AG08396 (cell line): Measurements from ENCODE around the gene BRWD1.
"Not testable (repeated sequence)": the region's sequence is repeated elsewhere in the genome, so short reads cannot be mapped to it uniquely, and the experiment has no call there.

Experiments
- DNase-seq: peaks from one replicate; pipeline ENCODE4 v3.0.0; 2012; ENCODE audit warnings: low spot score, mixed read lengths

BRWD1 gene

DNA sequence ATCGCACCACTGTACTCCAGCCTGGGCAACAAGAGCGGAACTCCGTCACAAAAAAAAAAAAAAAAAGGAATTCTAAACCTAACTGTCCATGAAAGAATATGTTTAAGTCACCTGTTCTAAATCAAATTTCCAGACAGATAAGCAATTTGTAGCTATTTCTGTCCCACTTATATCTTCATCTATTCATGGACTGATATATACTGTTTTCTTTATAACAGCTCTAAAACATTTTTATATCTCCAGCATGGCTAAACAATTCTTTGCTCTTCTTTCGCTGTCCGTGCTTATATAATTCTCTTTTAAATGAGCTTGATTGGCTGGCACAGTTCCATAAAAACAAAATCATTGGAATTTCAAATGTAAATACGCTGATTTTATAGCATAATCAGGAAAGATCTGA, 30.5 kb downstream of the BRWD1 start:
- no peak for DNase-seq

DNA sequence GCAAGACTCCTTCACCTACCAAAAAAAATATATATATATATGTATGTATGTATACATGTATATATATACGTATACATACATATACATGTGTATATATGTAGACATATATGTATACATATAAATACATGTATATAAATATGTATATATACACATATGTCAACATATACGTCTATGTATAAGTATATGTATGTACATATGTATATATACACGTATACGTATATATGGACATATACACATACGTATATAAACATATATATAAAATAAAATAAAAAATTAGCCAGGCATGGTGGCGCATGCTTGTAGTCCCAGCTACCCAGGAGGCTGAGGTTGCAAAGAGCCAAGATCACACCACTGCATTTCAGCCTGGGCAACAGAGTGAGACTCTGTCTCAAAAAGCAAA, 31.6 kb downstream of the BRWD1 start:
- no peak for DNase-seq

DNA sequence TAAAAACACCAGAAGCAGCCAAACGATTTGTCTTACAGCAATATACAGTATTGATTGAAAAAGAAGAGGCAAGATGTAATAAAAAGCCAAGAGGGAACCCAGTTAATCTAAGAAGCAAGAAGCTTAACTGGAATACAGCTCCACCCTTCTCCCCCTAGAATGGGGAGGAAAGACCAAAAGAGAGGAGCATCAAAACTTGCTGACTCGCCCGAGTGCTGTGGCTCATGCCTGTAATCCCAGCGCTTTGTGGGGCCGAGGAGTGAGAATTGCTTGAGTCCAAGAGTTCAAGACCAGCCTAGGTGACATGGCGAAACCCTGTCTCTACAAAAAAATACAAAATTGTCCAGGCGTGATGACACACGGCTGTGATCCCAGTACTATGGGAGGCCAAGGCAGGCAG, 32.2 kb downstream of the BRWD1 start:
- DNase-seq, result no peak

DNA sequence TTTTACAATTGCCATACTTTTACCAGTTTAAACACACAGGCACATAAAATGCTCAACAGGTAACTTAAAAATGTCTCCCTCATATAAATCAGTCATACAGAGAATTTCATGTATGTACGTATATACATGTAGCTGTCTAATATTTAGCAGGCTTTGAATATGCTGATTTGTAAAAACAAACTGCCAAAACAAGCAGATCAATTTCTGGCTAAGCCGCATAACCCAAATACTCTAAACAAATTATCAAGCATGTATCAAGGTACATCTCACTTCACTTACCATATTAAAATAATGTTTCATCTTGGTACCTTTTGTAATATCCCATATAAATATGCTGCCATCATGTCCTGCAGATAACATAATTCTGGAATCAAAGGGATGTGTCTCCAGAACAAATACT, 43.8 kb downstream of the BRWD1 start:
- no peak for DNase-seq

DNA sequence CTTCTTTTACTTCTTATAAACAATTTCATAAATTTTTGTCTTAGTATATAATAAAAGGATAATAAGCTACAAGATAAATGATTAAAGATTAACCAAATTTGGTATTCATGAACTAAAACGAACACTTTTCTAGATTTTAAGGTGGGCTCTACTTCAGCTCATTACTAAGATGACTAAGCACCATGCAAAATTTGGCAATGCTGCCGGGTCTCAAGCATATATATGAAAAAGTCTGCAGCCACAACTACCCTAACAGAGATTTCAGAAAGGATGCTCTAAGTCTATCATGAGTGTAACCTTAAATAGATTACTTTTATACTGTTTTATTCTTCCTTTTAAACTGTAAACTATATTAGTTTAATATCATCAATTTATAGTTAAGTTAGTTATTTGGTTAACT, 47.8 kb downstream of the BRWD1 start:
- DNase-seq, result no peak

DNA sequence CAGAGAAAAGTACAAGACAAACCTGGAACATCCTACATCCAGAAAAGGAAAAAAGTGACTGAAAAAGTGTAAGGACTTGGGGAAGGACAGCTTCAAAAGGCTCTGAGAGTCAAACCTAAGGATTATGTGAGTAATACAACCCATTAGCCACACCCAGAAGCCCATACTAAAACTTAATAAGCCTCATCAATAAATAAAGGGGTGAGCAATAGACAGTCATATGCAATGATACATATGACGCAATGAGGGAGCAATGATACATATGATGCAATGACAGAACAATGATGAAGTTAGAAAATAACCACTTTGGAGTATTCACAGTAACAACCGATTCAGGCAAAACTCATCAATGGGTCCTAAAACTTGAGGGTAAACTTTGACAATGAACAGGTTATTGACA, 50.1 kb downstream of the BRWD1 start:
- peak; percentile 7 for DNase-seq

DNA sequence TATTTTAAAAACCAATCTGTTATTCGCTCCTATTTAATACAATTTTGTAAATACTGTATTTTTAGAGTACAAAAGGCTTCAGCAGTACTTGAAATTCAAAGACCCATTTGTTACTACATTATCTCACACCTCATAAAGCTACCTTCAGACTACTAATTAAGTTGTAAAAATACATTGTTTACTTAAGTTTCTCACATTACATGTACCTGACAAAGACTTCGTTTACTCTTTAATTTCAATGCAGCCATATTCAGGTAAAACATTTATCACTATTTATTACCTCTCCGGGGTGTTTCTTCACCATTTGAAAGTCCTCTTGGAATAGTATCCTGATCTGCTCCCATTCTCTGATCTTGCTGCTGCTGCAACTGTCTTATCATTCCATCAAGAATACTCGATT, 55.2 kb downstream of the BRWD1 start:
- DNase-seq, result no peak

DNA sequence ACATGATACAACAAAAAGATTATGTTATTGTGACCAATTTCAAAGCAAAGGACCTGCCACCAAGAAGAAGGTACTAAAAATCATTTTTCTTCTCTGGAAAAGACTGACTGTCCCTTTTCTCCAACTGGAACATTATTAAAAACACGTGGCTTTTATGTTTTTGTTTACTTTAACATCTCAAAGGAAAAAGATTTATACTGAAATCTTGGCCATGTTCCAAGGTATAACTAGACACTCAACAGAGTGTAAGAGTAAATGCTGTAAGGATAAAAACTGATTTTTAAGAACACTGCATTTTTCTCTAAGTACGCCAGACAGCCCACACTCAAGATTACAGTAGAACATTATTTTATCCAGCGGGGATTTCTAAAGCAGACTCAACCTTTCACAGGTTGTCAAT, 62.1 kb downstream of the BRWD1 start:
- DNase-seq, result no peak

DNA sequence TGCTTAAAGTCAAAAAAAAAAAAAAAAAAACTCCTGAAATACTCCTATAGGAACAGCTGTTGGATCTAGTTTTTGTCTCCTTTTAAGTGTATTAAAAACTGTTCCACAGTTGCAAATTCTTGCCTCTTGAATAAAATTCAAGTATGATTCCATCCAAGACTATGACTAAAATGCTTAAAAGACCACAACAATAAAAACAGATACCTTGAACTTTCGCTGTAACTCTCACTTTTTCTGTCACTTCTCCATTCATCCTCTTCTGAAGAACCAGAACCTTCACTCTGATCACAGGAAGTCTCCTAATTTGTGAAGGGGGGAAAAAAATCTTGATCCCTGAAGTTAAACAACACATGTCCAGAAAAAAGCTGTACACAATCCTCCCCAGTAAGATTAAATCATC, 75.2 kb downstream of the BRWD1 start:
- no peak for DNase-seq

DNA sequence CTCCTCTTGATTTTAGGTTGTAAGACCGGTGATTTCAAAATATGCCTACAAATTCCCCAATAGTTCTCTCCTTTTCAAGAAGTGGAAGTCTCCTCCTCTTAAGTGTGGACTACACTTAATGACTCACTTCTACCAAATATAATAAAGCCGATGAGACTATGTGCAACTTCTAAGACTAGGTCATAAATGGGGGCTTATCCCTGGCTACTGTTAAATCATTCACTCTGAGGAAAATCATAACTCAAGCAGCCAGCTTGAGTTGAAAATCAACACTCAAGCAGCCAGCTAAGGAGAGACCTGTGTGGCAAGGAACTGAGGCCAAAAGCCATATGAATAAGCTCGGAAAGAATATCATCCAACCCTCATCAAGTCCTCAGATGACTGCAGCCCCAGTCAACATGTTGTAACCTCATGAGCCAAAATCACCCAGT, 80.6 kb downstream of the BRWD1 start:
- no peak for DNase-seq

DNA sequence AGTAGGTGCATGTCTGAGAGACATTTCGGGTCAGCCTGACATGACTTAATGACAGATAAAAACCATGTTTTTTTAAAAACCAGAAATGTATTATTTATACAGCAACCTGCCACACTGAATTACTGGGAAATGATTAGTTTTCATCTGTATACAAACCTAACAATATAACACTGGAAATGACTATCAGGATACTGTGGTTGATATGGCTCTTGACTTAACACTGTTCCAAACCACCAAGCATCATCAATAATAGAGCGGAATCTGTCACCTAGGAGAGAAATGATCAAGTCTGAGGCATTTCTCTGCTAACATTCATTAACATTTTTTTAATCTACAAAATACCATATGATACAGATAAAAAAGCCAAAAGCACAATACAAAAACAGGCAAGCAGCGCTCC, 88.5 kb downstream of the BRWD1 start:
- no peak for DNase-seq

DNA sequence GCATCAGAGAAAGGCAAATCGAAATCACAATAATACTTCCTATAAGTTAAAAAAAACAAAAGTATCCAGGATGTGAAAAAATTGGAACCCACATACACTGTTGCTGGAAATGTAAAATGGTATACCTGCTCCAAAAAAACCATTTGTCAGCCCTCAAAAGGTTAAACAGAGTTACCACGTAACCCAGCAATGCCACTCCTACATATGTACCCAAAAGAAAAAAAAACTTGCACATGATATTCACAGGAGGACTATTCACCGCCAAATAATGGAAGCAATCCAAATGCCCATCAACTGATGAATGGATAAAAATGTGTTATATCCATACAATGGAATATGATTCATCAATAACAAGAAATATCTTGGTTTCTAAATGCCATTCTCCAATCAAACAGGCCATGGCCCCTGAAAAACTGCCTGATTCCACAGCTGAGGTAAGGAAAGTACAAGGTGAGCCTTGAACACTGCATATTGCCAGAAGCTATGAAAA, 91.4 kb downstream of the BRWD1 start:
- no peak for DNase-seq

DNA sequence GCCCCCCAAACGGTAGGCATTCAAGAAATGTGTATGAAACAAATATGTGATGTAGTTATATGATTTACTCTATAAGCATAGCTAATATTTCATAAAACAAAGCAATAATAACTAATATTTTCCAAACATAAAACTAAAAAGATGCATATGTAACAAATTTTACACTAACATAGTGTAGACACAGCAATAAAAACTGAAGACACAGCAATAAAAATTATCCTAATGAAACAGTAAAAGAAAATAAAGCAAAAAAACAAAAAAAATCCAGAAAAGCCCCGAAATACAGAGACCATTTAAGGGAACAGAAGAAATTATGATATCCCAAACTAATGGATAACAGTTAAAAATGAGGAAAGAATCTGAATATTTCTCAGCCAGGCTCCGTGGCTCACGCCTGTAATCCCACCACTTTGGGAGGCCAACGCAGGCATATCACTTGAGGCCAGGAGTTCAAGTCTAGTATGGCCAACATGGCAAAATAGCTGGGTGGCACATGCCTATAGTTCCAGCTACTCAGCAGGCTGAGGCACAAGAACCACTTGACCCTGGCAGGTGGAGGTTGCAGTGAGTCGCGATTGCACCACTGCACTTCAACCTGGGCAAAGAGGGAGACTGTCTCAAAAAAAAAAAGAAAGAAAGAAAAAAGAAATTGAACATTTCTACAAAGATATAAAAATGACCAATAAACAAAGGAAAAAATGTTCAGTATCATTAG, 92.0 kb downstream of the BRWD1 start:
- no peak for DNase-seq

DNA sequence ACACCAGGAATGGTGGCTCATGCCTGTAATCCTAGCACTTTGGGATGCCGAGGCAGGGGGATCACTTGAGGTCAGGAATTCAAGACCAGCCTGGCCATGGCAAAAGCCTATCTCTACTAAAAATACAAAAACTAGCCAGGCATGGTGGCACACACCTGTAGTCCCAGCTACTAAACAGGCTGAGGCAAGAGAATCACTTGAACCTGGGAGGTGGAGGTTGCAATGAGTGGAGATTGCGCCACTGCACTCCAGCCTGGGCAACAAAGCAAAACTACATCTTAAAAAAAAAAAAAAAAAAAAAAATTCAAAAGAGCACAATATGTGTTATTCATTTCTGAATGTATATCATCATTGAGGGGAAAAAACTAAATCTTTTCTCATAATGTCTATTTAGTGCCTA, 92.6 kb downstream of the BRWD1 start:
- DNase-seq, result not testable (repeated sequence)

DNA sequence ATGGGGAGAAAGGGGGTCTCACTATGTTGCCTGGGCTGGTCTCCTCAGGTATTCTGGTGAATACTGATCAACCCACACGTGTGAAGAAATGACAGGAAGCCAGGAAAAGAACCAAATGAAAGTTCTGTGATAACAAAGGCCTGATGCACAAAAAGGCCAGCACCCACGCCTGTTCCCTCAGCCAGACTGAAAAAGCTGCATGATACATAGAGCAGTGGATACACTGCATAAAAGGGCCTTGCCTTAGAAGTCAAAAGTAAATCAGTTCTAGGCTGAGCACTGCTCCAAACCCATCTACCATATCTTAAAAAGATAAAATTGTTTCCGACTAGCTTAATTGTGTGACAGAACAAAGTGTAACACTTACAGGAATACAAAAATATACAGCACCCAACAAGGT, 93.3 kb downstream of the BRWD1 start:
- DNase-seq, result no peak

DNA sequence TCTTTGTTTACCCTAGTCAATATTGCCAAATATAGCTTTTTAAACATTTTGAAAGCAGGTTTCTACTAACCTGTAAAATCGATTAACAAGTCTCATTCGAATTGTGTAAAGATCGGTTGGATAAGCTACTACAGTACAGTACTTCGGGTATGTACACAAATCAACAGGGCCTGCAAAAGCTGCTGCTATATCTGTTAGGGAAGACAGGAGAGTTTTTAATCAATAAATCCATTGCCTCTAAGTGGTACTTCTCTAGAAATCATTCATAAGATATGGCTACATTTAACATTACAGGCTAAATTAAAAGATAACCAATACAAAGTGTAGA, 95.4 kb downstream of the BRWD1 start:
- no peak for DNase-seq

DNA sequence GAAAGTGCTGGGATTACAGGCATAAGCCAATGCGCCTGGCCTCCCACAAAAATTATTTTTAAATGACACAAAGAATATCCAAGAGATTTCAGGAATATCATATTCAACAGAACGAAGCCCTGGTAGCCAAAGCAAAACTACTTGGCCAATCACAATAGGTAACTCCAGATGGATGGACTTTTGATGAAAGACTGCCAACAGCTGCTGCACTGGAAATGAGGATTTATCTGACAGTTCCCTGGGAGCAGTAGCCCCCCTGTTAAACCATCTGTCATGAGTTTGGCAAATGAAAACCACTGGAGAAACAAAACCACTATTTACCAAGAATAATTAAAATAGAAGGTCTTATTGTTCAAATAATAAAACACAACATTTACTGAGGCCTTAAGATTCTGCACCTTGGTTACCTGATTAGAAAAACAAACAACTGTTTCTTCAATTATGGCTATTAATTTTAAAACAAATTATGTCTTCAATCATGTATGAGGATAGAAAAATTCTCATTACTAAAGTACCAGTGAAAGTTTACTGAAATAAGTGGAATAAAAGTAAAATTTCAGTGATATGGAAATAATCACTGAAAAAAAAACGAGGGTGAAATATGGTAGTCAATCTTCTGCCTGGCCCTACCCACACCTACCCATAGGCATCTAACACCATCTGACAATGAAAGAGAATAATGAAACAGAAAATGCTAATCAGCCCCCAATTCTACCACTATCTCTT, 95.9 kb downstream of the BRWD1 start:
- no peak for DNase-seq

DNA sequence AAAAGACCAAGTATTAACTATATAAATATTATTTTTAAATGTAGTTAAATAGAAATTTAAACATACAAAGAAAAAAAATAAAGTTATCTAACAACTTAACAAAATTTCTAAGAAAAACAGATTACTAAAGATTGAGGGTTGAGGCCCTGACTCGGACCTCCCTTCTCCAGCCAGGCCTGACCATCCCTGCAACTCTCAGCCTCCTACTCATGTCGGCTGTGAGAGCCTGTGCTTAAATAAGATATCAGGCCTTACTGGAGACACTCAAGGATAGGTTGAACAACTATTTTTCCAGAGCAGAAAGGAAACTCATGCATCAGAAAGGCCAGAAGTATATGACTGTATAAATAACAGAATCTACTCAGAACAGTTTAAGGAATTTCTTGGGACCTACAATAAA, 97.1 kb downstream of the BRWD1 start:
- DNase-seq, result no peak

DNA sequence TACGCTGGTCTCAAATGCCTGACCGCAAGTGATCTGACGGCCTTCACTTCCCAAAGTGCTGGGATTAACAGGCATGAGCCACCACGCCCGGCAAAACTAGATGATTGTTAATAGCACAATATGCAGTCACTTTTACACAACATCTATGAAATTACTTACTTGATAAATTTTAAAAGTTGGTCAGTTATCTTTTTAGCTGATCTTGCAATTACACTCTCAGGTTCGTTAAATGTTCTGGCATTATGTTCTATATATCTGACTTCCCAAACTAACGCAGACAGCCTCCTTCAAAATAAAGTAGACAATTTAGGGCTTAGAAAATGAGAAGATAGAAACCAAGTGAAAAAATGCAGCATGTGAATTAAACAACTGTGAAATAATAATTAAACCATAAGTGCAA, 98.4 kb downstream of the BRWD1 start:
- DNase-seq, result no peak

DNA sequence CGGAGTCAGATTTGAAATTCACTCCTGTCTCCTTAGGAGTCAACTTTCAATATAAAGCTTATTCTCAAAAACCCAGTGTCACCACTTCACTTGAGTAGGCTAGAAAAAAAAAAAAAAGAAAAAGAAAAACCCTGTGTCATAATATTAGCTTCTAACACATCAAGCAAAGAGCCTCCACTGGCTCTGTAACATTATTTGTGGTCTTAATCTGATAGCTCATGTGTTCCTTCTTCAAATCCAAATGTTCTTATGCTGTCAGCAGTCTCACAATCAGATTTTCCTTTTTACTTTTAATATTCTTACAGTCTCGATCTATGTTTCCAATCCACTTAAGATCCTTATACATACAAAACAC, 104.1 kb downstream of the BRWD1 start:
- DNase-seq, result no peak

DNA sequence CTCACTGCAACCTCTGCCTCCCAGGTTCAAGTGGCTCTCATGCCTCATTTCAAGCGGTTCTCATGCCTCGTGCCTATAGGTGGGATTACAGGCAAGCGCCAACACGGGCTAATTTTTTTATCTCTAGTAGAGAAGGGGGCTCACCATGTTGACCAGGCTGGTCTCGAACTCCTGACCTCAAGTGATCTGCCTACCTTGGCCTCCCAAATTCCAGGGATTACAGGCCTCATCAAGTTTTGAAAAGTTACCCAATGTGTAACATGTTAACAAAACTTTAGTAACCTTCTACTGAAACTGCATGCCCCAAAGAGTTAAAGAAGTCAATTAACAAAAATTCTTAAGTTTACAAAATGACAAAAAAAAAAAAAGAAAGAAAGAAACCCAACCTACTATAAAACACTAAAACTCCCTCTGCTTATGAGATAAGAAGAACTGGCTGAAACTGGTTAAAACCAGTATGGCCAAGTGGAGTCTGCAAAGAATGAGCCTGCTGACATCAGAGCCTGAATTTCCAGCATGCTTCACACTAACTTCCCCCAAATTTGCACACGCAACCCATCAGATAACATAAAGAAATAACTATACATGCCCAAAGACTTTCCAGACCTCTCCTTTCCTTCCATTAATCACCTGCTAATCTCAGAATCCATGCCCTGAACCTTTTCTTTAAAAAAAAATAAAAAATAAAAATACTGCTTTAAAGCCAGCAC, 104.7 kb downstream of the BRWD1 start:
- no peak for DNase-seq

DNA sequence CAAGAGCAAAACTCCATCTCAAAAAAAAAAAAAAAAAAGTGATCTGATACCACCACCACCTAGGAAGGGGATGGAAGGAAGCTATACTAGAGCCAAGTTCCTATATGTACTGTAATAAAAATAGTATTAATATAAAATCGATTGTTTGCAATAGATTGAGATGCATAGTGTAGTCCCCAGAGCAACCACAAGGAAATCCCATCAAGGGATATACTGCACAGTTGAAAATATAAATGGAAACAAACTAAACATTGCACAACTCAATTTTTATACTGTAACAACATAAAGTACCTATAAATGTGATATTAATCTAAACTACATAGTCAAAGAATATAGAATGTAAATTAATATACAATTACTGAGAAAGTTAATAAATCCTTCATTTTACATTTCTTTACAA, 109.3 kb downstream of the BRWD1 start:
- DNase-seq, result no peak

DNA sequence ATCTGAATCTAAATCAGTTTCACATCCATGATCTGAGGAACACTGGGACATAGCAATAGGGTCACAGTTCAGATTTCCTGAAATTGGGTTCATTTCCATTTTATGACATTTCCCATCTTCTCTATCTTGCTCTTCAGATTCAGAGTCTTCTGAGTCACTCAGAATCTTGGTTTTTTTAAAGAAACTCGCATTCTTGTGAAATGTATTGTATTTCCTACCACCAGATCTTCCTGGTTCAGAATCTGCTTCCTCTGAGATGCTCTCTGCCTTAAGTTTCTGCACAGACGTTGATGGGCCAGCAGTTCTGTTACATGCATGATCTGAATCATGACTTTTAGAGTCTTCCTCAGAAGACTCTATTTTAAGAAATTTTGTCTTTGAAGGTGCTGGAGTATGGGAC, 114.6 kb downstream of the BRWD1 start:
- DNase-seq, result no peak
